Bronchial epithelial cell (primary cell): ENCODE data around the gene WDR90. TPM values are rescaled to one million over a fixed set of nuclear protein-coding genes. Genes with fewer than 3 reads are reported as not detected.

Experiments used
- DNase-seq: peaks from one replicate; pipeline ENCODE4 v3.0.0-alpha.2; 2010; ENCODE audit warnings: low read depth
- FAIRE-seq: peaks from 2 replicates; lab custom pipeline; 2011; peaks lifted over from hg19 to GRCh38; lab: Jason Lieb, UNC
- H3K27me3 ChIP-seq: 2 replicates; pipeline ENCODE4 v1.5.1; 2011; ENCODE audit warnings: low read length; ENCODE audit not compliant: control insufficient read depth, insufficient read depth
- H3K36me3 ChIP-seq: 2 replicates; pipeline ENCODE4 v1.5.1; 2011; ENCODE audit warnings: low read length; ENCODE audit not compliant: control insufficient read depth, insufficient read depth
- H3K4me3 ChIP-seq: 2 replicates; pipeline ENCODE4 v1.5.1; 2011; ENCODE audit warnings: mild to moderate bottlenecking, low read depth, low read length, control low read depth
- CTCF ChIP-seq: IDR thresholded peaks from 2 replicates; pipeline ENCODE4 v1.5.1; 2011; ENCODE audit warnings: mild to moderate bottlenecking, moderate library complexity, low read length, control low read depth, inconsistent platforms; ENCODE audit not compliant: insufficient read depth, severe bottlenecking
- total RNA-seq: library from RNA; depleted of rRNA; stranded (reverse); fragments of >200 nt; gene quantifications from 2 replicates; pipeline ENCODE4 v1.2.1, GENCODE V29; 2014

The WDR90 gene
- total RNA-seq, 1 donor from 2014 or later: 4.2 TPM

GRCh38 chr16:651844-652243, 2.7 kb downstream of the WDR90 start:
- FAIRE-seq: no peak

GRCh38 chr16:652454-653305, 3.5 kb downstream of the WDR90 start:
- FAIRE-seq: no peak
- H3K36me3 ChIP-seq: peaks cover 7% of the 10 kb centered on the region
- no peak for TF ChIP-seq CTCF
- no peaks in the 10 kb centered on the region for H3K27me3 ChIP-seq
- no peak for DNase-seq
- H3K4me3 ChIP-seq: no peak overlapping the region

More at GRCh38 chr16:651844-652243, 2.7 kb downstream of the WDR90 start:
- Histone ChIP-seq H3K27me3 (no peaks in the 10 kb centered on the region), H3K4me3 (no peak overlapping the region), H3K36me3 (peaks cover 9% of the 10 kb centered on the region)
- no peak for TF ChIP-seq CTCF
- DNase-seq: no peak

GRCh38 chr16:654034-654433, 4.9 kb downstream of the WDR90 start:
- DNase-seq: no peak
- H3K36me3 ChIP-seq: peaks cover 10% of the 10 kb centered on the region
- TF ChIP-seq CTCF: no peak
- H3K4me3 ChIP-seq: no peak overlapping the region
- H3K27me3 ChIP-seq: no peaks in the 10 kb centered on the region
- no peak for FAIRE-seq

- TF ChIP-seq CTCF: no peak
- Histone ChIP-seq H3K36me3 (peaks cover 12% of the 10 kb centered on the region), H3K4me3 (no peak overlapping the region), H3K27me3 (no peaks in the 10 kb centered on the region)
- no peak for FAIRE-seq
- DNase-seq: no peak
These were observed 8.3 kb downstream of the WDR90 start for GRCh38 chr16:657487-657886.

- no peaks in the 10 kb centered on the region for H3K27me3 ChIP-seq
- no peak for FAIRE-seq
- no peak overlapping the region for H3K4me3 ChIP-seq
- no peak for TF ChIP-seq CTCF
- H3K36me3 ChIP-seq: peaks cover 11% of the 10 kb centered on the region
- DNase-seq: no peak
These were observed 9.8 kb downstream of the WDR90 start for GRCh38 chr16:658679-659571.
